Measurements from ENCODE around the gene ARMC10. TPM values are rescaled to one million over a fixed set of nuclear protein-coding genes. Genes with fewer than 3 reads are reported as not detected.
"Not testable (repeated sequence)": the region's sequence is repeated elsewhere in the genome, so short reads cannot be mapped to it uniquely, and the experiment has no call there.

The ARMC10 gene
- total RNA-seq, 1 donor from 2014 or later = 34.2 TPM

- DNase-seq (ENCODE audit: low spot score) = no peak
Observed at GRCh38 chr7:103121641-103122040, 46.7 kb downstream of the ARMC10 start.

GRCh38 chr7:103123529-103123928, 48.6 kb downstream of the ARMC10 start:
- DNase-seq (ENCODE audit: low spot score) = no peak

GRCh38 chr7:103124429-103124979, 49.6 kb downstream of the ARMC10 start:
- no peak for DNase-seq (ENCODE audit: low spot score)

GRCh38 chr7:103127006-103127405, 52.1 kb downstream of the ARMC10 start:
- DNase-seq (ENCODE audit: low spot score) = no peak

GRCh38 chr7:103129702-103130549, 55.0 kb downstream of the ARMC10 start:
- no peak for DNase-seq (ENCODE audit: low spot score)

GRCh38 chr7:103130901-103131624, 56.1 kb downstream of the ARMC10 start:
- DNase-seq (ENCODE audit: low spot score) = no peak

- DNase-seq (ENCODE audit: low spot score) = no peak
Observed at GRCh38 chr7:103132995-103133688, 58.2 kb downstream of the ARMC10 start.

GRCh38 chr7:103134836-103135554, 60.1 kb downstream of the ARMC10 start:
- no peak for DNase-seq (ENCODE audit: low spot score)

GRCh38 chr7:103140061-103140460, 65.1 kb downstream of the ARMC10 start:
- no peak for DNase-seq (ENCODE audit: low spot score)

- DNase-seq (ENCODE audit: low spot score) = no peak
Observed at GRCh38 chr7:103140685-103141084, 65.7 kb downstream of the ARMC10 start.

GRCh38 chr7:103141753-103142404, 66.9 kb downstream of the ARMC10 start:
- DNase-seq (ENCODE audit: low spot score) = no peak

- no peak for DNase-seq (ENCODE audit: low spot score)
Observed at GRCh38 chr7:103142494-103142893, 67.6 kb downstream of the ARMC10 start.

GRCh38 chr7:103143868-103144267, 68.9 kb downstream of the ARMC10 start:
- DNase-seq (ENCODE audit: low spot score) = no peak

GRCh38 chr7:103144754-103145153, 69.8 kb downstream of the ARMC10 start:
- DNase-seq (ENCODE audit: low spot score) = not testable (repeated sequence)

GRCh38 chr7:103148131-103148993, 73.4 kb downstream of the ARMC10 start:
- DNase-seq (ENCODE audit: low spot score) = no peak
